Stimulated activated CD8-positive, alpha-beta memory T cell treated with anti-CD3 and anti-CD28 coated beads, Interleukin-4, amount 100 ng/mL, for 1 hour (primary cell): ENCODE results near the gene MTHFD1L.
"Not testable (repeated sequence)": the region's sequence is repeated elsewhere in the genome, so short reads cannot be mapped to it uniquely, and the experiment has no call there.

ENCODE experiments used
- DNase-seq, 2 donors: peaks; one replicate each; pipeline ENCODE4 v3.0.0-alpha.2; 2020; ENCODE audit warnings: low read depth in 2 of 2, low spot score in 1 of 2

Gene MTHFD1L

DNA sequence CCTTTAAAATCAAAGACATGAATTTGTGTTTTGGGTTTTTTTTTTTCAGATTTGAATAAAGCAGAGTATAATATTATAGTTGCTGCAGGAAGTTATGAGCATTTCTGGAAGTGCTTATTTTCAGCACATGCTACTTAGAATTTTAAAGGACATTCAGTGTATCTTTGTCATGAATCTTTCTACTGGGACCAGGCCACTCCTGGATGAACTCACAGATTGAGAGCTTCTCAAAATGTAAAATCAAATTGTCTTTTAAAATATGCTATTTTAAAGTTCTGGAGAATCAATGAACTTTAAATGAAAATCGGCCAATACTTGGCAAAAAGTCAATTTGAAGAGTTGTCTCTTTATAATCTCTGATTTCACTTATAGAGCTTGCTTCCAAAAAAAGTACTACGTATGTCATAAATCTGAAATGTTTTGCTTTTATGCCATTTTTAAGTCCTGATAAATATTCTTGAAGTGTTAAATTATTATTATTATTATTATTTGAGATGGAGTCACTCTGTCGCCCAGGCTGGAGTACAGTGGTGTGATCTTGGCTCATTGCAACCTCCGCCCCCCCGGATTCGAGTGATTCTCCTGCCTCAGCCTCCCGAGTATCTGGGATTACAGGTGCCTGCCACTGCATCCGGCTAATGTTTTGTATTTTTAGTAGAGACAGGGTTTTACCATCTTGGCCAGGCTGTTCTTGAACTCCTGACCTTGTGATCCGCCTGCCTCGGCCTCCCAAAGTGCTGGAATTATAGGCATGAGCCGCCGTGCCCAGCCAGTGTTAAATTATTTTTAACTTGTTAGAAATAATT is 198.5 kb downstream of the MTHFD1L start:
- DNase-seq: no peak

DNA sequence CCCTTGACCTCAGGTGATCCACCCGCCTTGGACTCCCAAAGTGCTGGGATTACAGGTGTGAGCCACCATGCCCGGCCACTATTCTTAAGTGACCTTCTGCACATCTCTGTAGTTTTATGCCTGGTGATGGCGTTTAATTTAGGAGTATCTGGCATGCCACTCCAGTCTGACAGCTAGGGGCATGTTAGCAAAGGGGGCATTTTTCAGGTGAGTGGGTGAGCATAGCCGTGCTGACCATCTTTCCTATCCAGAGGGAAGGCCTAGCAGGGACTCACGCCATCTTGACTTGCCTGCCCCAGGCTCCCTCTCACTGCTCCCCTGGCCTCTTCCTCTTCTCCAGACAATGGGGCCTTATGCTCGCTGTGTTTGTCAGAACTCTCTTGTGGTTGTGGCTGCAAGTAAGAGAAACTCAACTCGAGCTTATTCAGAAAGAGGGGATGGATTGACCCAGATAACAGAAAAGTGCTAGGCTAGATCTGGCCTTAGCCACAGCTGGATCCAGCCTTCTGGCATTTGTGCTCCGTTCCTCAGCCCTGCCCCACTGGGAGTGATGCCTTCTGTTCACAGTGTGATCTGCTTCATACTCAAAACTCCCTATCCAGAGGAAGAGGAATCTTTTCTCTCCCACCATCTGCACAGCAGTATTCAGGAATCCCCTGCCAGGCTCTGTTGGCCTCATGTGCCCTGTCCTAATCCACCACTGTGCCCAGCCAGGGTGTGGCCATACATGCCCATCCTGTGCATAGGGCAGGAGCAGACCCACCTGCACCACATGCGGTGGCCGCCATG is 199.7 kb downstream of the MTHFD1L start:
- DNase-seq: no peak

DNA sequence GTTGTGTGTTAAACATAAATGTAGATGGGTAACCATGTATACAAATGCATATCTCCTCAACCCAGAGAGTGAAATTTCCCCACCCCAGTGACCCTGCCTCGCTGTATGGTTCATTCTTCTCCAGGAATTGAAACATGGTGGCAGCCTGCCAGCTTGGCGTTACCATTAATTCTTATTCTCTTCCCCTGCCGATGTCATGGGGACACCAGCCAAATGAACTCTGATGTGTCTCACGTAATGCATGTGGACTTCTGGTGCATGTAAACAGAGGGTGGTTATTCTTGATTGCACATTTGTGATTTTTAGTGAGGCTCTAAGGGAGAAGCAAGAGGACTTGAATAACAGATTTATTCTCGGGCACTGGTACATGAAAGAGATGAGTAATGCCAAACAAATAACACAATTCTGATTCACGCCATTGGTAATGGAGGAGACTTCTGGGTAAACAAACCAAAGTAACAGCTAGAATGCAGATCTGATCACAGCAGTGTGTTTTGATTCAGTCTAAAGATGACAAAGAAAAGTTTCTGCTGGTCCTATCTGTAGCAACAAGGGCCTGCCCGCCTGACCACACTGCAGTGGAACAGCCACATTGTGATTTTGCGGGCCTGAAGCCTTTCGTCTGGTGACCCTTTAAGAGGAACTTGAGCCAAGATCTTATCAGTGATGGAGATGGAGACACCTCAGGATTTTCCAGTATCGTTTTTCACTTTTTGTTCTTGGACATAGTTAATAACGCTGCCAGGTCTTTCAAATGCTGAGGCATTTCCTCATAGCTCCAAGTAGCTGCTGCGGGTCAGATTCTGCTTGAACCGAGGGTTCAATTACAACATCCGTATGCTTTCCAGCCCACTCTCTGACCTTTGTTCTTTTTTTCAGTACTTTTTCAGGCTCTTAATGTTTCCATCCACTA is 202.4 kb downstream of the MTHFD1L start:
- DNase-seq: no peak

DNA sequence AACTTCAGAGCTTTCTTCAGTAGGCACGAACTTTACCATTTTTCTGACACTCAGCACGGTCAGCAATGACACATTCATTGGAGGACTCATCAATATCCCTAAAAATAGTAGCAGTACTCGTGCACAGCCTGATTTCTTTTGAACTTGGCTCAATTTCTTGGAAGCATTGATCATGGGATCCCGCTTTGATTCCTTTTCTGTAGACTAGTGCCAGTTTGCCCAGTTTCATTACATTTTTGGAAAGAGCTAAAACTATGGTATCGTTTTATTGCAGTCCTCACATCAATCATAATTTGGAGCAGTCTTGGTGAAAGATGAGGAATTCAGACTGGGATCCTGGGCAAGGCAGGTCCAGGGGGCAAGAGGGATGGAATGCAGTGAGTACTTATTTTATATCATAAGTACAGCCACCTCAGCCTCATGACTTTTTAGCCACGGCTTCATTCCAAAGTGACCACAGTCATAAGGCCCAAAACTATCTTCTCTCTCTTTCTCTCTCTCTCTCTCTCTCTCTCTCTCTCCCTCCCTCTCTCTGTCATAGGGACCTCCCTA is 203.3 kb downstream of the MTHFD1L start:
- no peak for DNase-seq

DNA sequence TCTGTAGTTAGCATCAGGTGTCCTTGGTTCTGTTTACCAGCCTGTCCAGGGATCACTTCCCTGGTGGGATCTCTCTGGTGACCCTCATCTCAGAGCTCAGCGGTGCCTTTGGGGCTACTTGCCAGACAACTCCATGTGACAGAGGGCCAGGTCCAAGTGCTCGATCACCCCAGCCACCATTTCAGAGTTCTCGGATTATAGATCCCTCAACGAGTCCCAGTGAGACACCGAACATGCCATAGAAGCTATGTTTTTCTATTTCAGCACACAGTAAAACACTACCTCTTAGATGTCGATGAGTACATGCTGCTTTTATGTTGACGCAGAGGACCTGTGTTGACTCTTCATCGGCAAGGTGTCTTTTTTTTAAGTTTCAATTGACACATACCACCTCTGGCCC is 204.1 kb downstream of the MTHFD1L start:
- no peak for DNase-seq

DNA sequence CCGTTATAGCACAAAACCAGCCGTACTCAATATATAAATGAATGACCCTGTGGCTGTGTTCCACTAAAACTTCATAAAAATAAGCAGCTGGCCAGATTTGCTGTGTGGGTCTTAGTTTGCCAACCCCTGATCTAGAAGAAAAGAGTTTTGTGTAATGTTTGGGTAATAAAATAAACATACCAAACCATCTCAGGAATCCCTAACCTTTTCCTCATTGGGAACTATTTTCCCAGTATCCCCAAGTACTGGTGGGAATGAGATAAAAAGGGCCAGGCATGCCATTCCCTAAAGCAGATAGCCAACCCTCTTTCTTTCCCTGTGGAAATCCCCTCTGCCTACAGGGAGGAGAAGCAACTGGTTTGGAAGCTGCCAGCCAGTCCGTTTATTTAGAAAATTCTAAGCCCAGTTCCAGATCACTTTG is 205.1 kb downstream of the MTHFD1L start:
- no peak for DNase-seq

DNA sequence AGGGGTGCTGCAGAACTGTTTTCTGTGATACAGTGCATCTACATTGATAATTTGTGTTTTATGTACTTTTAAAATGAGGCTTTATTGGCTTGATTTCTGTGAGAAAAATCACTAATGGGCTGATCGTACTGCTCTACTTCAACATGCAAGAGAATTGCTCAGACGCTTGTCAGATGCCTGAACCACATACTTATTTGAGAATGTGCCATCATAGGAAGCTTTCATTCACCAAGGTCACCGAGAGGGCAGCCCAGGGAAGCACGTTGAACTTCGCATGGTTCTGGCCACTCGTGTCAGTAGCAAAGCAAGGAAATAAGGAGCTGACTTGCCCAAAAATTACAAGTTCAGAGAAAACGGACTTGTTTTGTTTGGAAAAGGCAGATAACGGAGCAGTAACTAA is 205.8 kb downstream of the MTHFD1L start:
- no peak for DNase-seq

DNA sequence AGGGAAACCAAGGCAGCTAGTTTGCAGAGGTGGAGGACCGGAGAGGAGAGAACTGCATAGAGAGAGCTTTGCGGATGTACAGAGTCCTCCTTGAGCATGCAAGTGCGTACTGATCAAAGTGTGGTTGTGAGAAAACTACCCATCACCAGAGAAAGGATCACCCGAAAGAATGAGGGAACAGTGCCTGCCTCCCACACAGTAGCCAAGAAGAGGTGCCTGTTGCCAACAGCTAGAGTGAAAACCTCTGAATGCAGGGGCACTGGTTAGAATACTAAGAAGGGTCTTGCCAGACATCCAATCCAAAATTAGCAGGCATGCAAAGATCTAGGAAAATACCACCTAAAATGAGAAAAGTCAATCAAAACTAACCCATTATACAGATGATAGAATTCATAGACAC is 207.6 kb downstream of the MTHFD1L start:
- no peak for DNase-seq

DNA sequence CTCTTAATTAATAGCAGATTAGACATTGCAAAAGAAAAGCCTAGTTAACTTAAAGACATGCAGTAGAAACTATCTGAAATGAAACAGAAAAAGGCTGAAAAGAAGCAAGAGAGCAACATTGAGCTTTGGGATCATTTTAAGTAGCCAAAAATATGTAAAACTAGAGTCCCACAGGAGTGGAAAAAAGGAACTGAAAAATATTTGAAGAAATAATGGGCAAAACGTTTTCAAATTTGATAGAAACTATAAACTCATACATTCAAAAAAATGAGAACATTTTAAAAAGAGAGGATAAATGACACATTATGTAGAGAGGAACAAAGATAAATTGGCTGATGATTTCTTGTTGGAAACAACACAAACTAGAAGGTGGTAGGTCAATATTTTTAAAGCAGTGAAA is 208.2 kb downstream of the MTHFD1L start:
- DNase-seq: no peak

DNA sequence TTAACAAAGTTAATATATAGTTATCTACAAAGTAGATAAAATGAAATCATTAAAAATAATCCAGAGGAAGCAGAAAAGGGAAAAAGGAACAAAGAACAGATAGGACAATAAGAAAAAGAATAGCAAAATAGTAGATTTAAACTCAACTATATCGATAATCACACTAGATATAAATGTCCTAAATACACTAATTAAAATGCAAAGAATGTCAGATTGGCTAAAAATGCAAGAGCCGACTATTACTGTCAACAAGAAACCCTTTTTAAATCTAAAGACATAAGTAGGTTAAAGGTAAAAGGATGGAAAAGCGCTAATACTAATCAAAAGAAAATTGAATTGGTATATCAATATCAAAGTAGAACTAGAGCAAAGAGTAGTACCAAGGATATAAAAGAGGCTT is 209.5 kb downstream of the MTHFD1L start:
- no peak for DNase-seq

DNA sequence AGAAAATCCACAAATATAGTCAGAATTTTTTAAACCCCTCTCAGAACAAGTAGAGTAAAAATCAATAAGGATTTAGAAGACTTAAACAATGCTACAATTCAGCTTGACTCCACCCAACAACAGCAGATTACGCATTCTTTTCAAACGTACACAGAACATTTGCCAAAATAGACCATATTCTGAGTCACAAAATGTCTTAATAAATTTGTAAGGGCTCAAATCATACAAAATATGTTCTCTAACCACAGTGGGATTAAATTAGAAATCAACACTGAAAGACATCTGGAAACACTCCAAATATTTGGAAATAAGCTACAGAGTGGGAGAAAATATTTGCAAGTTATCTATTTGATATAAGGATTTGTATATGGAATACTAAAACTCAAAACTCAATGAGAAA is 210.0 kb downstream of the MTHFD1L start:
- DNase-seq: no peak

DNA sequence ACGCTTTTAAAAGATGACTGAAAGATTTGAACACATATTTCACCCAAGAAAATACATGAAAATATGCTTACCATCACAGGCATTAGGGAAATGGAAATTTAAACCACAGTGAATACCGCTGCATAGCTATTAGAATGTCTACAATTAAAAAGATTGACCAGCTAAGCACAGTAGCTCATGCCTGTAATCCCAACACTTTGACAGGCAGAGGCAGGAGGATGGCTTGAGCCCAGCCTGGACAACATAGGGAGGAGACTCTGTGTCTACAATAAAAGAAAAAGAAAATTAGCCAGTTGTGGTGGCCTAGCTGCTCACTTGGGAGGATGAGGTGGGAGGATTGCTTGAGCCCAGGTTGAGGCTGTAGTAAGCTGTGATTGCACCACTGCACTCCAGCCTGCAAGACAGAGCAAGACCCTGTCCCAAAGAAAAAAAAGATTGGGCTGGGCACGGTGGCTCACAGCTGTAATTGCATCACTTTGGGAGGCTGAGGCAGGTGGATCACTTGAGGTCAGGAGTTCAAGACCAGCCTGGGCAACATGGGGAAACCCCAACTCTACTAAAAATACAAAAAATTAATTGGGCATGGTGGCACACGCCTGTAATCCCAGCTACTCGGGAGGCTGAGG is 210.5 kb downstream of the MTHFD1L start:
- no peak for DNase-seq

DNA sequence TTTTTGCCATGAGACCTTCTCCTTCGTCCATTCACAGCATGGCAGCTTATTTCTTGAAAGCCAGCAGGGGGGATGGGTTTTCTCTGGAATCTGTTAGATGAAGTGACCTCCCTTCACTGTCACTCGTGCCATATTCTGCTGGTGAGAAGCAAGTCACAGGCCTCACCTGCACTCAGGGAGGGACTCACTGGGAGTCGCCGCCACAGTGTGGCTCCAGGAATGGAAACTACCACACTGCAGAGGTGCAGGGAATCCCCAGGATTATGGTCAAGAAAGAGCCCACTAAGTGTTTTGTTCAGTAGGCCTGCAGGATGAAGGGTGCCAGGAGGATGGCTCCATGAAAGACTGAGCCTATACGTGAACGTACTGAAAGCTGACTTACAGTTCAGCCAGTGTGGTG is 213.2 kb downstream of the MTHFD1L start:
- DNase-seq: no peak

DNA sequence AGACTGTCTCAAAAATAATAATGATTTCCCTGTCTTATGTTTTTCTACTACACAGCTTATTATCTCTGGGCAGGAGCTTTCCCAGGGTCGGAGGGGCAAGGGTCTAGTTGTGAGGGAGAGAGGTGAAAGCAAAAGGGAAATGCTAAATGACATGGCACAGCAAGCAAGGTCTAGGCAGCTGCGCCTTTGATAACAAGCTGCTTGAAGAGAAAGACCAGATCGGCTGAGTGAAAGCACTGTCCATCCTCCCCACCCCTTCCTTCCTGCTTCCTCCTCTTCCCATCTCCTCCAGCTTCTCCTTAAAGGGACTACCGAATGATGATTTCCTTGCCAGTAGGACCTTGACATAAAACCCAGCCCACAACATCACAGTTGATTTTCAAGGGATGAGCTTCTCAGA is 216.2 kb downstream of the MTHFD1L start:
- no peak for DNase-seq

DNA sequence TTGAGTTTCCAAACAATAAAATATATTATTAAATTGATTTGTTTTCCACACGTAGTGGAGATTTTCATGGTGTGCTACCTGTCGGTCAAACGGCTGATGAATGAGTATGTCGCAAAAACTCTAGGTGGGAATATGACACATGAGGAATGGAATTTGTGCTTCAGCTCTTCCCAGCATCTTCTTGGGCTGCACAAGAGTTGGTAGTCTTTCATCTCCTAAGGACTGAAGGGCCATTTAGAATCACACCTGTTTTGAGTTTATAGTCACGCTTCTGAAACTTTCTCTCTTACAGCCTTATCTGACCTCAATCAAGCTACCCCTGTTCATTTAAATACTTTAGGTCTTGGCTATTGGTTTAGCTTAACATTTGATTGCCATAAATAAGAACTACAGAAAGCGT is 216.6 kb downstream of the MTHFD1L start:
- no peak for DNase-seq

DNA sequence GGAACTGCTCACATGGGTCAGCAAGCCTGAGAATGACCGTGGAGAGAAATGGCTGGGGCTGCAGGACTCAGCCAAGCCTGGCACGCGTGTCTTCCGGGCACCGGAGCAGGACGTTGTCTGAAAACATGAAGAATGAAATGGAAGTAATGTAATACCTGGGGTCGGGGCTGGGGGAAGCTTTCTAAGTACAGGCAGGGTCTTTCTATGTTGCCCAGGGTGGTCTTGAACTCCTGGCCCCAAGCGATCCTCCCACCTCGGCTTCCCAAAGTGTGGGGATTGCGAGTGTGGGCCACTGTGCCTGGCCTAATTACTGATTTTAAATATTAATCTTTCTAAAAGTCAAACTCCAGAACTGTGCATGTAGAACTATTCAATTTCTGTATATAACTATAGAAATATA is 218.8 kb downstream of the MTHFD1L start:
- no peak for DNase-seq

DNA sequence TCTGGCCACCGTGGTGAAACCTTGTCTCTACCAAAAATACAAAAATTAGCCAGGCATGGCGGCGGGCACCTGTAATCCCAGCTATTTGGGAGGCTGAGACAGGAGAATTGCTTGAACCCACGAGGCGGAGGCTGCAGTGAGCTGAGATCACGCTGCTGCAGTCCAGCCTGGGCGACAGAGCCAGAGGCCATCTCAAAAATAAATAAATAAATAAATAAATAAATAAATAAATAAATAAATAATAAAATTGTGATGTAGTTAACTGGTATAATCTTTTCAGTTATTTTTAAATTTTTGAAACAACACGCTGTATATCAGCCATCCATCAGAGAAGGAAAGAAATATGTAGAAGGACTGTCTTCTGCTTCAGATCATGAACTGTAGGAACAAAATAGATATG is 221.6 kb downstream of the MTHFD1L start:
- not testable (repeated sequence) for DNase-seq

DNA sequence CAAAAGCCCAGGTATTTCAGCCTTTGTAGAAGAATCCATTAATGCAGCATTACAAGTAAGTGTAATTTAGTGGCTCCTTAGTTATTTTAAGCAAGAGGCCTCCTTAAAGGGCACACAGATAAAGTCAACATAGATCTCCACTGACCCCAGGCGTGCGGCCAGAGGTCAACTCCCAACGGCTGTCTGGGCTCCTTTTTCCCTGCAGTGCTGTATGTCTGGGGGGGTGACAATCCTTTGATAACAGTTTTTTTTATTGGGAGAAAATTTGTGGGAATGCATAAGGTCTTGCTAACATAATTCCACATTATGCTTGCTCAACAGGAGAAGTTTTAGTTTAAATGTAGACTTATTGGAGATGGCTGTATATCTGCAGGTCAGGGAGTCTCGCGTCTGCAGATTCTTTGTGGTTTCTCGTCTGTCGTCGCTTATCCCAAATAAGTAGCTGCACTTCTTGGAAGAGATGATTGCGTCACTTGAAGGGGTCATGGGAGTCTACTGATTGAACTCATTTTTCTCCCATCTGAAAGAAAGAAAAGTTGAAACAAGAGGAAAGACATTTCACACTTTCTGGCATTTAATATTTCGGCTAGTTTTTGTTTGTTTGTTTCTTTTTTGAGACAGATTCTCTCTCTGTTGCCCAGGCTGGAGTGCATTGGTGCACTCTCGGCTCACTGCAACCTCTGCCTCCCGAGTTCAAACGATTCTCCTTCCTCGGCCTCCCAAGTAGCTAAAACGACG is 222.5 kb downstream of the MTHFD1L start:
- no peak for DNase-seq

DNA sequence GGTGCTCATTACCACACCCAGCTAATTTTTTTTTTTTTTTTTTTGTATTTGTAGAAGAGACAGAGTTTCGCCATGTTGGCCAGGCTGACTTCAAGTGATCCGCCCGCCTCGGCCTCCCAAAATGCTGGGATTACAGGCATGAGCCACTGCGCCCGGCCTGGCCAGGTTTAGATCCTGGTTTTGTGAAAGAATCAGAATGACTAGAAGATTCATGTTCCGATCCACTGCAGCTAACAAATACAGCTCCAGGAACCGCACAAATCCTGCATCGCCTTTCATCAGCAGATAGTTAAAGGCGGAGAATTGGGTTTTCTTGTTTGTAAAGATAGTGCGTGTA is 223.1 kb downstream of the MTHFD1L start:
- DNase-seq: no peak

DNA sequence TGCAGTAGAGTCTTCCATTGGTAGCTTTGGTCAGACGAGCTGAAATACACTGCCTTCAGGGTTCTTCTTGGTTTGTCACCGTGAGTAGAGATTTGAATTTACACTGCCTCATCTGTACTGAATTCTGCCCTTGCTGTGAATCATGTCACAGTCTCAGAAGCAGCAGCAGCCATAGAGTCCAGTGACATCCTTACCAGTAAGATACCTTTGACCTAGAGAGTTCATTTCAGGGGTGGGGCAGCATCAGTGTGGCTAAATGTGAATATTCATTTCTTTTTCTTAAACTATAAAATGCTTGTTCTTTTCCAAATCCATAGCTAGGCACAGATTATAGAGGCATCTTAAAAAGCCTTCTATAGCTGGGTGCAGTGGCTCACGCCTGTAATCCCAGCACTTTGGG is 223.5 kb downstream of the MTHFD1L start:
- no peak for DNase-seq
